AG09309 (cell line): ENCODE results near the gene TGFB2.
A peak's percentile ranks its signal among the peaks of the same experiment; 100 is the strongest.

Experiments
- DNase-seq: peaks from one replicate; pipeline ENCODE4 v3.0.0-alpha.2; 2010; ENCODE audit warnings: low read depth
- H3K4me3 ChIP-seq: 2 replicates; pipeline ENCODE4 v1.5.1; 2011; ENCODE audit warnings: mild to moderate bottlenecking, low read depth, low read length, moderate library complexity; ENCODE audit not compliant: control insufficient read depth
- CTCF ChIP-seq: IDR thresholded peaks from 2 replicates; pipeline ENCODE4 v1.5.1; 2011; ENCODE audit warnings: mild to moderate bottlenecking, low read depth, low read length, inconsistent platforms; ENCODE audit not compliant: insufficient read depth, control insufficient read depth; ENCODE audit errors: missing control alignments

TGFB2 gene

GRCh38 chr1:218413179-218413578 lies 68.0 kb downstream of the TGFB2 start:
- DNase-seq: no peak
- no peak overlapping the region for H3K4me3 ChIP-seq
- no peak for TF ChIP-seq CTCF

GRCh38 chr1:218414060-218414728 lies 69.1 kb downstream of the TGFB2 start:
- H3K4me3 ChIP-seq: no peak overlapping the region
- DNase-seq: no peak
- TF ChIP-seq CTCF: no peak

GRCh38 chr1:218415726-218416125 lies 70.6 kb downstream of the TGFB2 start:
- H3K4me3 ChIP-seq: no peak overlapping the region
- no peak for DNase-seq
- no peak for TF ChIP-seq CTCF

GRCh38 chr1:218421531-218421930 lies 76.4 kb downstream of the TGFB2 start:
- no peak for DNase-seq
- no peak overlapping the region for H3K4me3 ChIP-seq
- no peak for TF ChIP-seq CTCF

- DNase-seq: no peak
- TF ChIP-seq CTCF: no peak
- H3K4me3 ChIP-seq: no peak overlapping the region
Measured at GRCh38 chr1:218424502-218424901, 79.4 kb downstream of the TGFB2 start.

GRCh38 chr1:218425647-218426342 lies 80.7 kb downstream of the TGFB2 start:
- no peak for TF ChIP-seq CTCF
- H3K4me3 ChIP-seq: no peak overlapping the region
- peak; percentile 59 for DNase-seq
